ENCODE measurements around the gene WASHC3.
"Not testable (repeated sequence)": the region's sequence is repeated elsewhere in the genome, so short reads cannot be mapped to it uniquely, and the experiment has no call there.

The WASHC3 gene, protein sequence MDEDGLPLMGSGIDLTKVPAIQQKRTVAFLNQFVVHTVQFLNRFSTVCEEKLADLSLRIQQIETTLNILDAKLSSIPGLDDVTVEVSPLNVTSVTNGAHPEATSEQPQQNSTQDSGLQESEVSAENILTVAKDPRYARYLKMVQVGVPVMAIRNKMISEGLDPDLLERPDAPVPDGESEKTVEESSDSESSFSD

DNA sequence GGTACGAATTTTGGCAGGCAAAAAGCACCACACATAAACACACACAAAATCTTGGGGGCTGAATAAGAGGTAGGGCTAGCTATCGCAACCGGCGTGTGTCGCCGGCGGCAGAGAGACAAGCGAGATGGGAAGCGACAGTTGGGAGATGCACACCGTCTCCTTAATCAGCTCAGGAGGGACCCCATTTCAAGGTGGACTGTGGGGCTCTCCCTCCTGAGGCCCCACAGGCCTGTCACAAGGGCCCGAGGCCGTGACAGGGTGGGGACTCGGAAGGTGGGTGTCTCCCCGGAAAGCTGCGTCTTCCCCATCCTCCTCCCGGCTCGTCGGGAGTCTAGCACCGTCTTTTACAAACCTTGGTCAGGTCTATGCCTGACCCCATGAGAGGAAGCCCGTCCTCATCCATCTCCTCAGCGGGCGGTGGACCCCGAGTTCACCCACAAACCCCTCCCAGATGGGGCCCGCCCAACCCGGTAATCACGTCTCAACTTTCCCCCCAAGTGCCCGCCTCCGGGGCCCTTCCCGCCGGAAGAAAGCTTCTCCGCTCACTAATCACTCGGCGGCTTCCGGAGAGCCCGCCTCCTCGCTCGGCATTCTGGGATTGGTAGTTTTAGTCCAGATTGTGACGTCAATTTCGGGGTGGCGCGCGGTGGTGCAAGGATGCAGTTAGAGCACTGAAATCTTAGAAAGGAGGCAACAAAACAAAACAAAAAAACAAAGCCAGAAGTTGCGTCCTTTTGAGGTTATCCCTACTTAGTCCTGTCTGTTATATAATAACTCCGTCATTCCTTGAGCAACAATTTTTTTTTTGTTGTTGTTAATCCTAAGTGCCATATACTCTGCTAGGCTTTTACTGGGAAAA, at the start of gene WASHC3:
Gene WASHC3, minus strand, starts transcription at position 432 of the 859 bp plus-strand sequence. Its CDS starts 29 bp downstream, at position 403.
- DNase-seq = peak; percentile 88 to 94 (median 92)

DNA sequence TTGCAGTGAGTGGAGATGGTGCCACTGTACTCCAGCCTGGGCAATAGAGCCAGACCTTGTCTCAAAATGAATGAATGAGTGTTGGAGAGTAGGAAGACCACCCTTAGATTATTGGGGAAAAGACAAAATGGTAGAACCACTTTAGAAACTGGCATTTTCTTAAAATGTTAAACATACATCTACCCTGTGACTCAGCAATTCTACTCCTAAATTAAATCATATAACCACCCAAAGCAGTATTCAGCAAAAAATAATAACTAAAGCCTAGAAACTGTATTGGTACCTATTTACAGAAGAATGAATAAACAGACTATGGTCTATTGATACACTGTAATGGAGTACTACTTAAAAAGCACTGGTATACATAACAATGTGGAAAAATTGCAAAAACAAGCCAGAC, 49.0 kb upstream of the WASHC3 start:
- no peak for DNase-seq

DNA sequence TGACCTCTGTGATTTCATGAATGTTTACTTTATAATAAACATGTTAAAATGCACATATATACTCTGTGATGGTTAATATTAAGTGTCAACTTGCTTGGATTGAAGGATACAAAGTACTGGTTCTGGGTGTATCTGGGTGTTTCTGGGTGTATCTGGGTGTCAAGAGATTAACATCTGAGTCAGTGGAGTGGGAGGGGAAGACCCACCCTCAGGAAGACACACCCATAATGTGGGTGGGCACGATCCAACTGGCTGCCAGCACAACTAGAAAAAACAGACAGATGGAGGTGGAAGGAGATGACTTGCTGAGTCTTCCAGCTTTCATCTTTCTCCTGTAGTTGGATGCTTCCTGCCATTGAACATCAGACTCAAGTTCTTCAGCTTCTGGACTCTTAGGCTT, 46.2 kb upstream of the WASHC3 start:
- no peak for DNase-seq

DNA sequence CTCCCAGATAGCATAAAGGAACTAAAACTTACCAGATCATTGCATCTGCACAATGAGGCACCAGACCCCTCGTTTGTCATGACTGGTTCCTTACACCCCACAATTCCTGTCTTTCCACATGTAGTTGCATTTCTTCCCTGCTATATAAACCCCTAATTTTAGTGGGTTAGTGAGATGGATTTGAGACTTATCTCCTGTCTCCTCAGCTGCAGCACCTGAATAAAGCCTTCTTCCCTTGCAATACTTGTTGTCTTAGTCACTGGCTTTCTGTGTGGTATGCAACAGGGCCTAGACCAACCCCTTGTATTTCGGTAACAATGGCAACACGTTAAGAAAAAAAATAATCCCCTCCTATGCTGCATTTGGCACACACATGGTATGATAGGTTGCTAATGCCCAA, 45.1 kb upstream of the WASHC3 start:
- DNase-seq = no peak

DNA sequence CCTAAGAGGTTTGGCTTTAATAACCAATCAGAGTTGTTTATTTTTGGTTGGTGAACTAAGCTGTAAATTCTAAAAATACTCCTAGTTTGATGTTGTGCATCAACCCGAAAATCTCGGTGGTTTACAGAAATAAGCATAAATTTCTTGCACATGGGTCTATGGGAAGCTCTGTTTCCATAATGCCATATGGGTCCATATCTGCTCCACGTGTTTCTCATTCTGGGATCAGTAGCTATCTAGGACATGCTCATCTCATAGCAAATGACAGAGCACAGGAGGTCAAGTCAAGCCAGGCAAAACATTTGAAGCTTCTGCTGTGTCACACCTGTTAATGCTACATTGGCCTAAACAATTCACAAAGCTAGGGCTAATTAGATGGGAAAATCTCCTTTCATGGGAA, 35.1 kb upstream of the WASHC3 start:
- no peak for DNase-seq

DNA sequence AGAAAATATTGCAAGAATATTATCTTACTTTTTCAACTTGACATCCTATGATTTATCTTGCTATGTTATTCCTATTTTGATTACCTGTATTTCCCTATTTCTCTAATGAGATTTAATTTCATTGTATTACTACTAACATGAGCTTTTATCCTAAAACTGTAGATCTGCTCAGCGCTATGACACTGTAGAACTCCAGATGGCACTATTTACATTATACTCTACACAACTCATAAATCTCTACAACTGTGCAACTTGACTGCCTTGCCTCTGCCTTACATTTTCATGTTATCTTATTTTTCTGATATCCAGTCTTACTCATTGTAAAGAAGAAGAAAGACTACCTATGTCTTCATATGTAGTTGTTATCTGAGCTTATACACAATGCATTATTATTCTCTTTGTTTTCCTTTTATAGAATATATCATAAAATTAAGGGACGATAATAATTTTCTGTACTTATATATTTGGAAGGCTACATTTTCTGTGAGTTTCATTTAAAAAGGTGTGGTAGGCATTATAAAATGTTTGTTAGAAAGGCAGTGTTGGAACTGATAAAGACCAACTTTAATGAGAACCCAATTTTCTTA, 34.0 kb upstream of the WASHC3 start:
- DNase-seq = peak in 1 of 6 experiments; percentile 3

DNA sequence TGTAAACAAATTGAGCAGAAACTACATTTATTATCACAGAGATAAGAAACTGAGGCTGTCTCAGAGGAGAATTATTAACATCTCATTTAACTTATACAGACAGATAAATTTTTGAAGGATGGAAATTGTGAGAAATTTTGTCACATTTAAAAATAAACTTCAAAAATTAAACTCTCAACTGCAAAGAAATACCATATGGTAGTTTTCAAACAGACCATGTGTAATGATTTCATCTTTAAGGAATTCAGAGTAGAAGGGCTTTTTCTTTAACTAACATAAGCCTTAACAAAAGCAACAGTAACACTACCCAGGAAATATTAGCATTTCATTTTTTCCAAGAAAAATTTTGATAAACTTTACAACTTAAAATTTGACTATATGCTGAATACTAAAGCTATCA, 31.5 kb upstream of the WASHC3 start:
- DNase-seq = no peak

DNA sequence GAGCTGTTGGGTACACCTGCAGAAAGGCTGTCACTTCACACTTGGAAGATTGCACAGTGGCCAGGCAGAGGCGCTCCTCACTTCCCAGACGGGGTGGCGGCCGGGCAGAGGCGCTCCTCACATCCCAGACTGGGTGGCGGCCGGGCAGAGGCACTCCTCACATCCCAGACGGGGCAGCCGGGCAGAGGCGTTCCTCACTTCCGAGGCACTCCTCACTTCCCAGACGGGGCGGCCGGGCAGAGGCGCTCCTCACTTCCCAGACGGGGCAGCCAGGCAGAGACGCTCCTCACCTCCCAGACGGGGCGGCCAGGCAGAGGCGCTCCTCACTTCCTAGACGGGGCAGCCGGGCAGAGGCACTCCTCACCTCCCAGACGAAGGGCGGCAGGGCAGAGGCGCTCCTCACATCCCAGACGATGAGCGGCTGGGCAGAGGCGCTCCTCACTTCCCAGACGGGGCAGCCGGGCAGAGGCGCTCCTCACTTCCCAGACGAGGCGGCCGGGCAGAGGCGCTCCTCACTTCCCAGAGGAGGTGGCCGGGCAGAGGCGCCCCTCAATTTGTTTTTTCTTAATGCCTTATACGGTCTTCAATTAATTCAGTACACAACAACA, 27.5 kb upstream of the WASHC3 start:
- DNase-seq = not testable (repeated sequence)

DNA sequence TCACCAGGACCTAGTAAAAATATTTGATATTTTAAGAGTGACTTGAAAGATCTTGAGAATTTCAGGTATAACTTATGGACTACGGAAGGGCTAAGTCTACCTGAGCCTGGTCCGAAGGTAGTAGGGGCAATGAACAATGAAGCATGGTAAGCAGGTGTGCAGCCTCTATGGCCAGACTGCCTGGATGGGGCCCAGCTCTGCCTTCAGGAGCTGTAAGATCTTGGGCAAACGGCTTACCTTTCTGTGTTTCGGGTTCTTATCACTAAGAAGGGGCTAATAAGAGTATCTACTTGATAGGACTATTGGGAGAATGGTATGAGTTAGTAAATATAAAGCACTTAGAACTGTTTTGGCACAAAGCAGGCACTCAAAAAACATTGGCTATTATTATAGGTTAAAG, 19.1 kb upstream of the WASHC3 start:
- DNase-seq = no peak

DNA sequence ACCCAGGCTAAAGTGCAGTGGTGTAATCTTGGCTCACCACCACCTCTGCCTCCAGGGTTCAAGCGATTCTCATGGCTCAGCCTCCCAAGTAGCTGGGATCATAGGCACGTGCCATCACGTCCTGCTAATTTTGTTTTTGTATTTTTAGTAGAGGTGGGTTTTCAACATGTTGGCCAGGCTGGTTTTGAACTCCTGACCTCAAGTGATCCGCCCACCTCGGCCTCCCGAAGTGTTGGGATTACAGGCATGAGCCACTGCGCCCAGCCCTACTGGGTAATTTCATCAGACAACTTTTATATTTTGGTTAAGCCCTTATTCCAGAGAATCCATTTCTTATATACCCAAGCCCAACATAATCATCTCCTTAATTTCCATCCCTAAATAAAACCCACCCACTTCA, 10.3 kb upstream of the WASHC3 start:
- not testable (repeated sequence) for DNase-seq

DNA sequence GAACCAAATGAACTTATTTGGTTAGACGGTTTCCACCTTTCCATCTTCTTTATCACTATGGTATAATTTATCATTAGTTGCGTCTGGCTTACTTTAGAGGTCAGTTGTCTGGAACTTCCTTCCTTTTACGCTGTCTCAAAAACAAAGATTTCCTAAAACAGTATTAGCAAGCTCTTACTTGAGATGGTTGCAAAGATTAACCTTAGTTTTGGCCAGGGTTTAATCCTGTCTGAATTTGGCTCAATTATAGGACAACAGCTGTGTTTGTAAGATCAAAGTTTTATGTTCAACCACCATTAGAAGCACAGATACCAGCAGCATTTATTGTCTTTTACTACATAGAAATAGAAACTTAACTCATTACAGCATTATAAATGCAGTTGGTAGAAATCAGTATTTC, 7.9 kb upstream of the WASHC3 start:
- DNase-seq = no peak

DNA sequence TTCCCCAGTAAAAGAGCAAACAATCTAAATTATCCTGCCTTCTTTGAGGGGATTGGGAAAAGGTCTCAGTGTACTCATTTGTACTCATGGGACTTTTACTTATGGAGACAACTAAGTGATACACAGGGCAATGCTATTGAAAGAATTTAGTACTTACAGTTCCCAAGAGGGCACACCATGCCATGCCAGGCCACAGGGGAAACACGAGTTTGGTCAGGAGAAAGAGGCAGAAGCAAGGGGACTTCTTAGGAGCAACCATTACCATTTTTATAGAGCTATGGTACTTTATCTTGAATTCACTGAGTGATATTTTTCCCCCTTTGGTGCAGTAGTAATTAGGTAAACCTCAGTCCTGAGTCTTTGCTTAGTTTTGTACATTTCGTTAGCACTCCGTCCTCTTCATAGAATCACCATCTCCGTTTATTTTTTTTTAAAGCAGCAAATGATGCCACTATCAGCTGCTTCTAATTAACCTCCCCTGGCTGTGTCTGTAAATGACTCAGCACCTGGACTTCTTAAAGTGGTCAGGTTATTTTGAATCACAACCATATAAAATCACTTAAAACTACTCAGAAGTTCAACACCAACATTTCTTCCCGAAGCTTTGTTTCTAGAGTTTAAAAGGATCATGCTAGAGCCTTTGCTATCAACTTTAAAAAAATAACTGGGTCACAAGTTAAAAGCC, 5.9 kb upstream of the WASHC3 start:
- DNase-seq = no peak

DNA sequence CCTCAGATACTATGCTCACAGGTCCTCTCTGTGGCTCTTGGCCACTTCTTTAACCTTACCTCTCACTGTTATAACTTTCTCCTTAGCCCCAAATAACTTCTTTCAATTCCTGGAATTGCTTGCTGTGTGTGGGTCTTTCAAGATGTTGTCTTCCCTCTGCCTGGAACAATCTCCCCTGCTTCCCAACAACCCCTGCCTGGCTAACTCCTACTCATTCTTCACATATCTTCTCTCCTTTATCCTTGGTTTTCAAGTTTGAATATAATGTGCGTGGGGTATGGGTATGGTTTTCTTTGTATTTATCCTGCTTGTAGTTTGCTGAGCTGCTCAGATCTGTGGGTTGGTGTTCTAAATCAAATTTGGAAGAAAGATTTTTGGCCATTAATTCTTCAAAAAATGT, 2.7 kb upstream of the WASHC3 start:
- no peak for DNase-seq

DNA sequence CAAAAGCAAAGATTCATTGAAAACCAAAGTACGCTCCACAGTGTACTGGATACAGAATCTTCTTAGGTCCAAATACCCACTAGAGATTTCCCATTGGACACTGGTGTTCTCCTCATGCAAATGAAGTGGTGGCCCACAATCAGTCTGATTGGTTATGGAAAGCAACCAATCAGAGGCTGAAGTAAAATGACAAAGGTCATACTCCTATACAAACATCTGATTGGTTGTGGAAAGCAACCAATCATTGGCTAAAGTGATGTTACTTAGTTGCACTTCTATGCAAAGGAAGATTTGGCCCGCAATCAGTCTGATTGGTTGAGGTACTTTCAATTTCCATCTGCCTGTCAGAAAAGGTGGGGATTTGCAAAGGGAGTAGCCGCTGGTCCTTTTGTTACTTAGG, 1.3 kb upstream of the WASHC3 start:
- DNase-seq = no peak

DNA sequence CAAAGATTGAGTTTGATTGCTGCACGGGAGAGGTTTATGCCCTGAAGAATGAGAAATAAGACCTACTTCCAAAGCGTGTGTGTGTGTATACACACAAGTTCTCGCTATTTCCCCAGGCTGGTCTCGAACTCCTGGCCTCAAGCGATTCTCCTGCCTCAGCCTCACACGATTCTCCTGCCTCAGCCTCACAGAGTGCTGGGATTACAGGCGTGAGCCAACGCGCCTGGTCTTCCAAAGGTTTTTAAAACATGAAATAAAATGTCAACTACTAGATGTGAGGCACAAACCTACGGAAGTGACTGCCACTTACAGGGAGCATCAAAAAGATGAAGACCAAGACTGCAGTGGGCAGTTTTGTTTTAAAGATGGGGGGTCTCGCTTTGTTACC, 622 bp upstream of the WASHC3 start:
- DNase-seq = no peak

DNA sequence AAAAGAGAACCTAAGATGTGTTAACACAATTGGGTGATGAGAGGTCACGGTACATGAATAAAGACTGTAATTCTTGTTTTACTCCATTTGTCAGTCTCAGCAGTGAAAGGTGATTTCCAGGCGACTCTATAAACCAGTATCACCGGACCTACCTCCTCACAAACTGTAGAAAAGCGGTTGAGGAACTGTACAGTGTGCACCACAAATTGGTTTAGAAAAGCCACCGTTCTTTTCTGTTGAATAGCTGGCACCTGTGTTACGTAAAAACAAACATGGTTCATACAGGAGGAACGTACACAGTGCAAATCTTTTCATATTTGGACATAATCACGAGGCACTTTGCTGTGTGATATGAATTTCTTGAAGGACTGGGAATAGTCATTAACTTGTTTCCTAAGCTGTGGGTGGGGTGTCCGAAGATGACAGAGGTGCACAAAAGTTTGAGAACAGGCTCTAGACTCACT, 663 bp downstream of the WASHC3 start:
- DNase-seq = peak in 2 of 6 experiments; percentile 15 to 36

DNA sequence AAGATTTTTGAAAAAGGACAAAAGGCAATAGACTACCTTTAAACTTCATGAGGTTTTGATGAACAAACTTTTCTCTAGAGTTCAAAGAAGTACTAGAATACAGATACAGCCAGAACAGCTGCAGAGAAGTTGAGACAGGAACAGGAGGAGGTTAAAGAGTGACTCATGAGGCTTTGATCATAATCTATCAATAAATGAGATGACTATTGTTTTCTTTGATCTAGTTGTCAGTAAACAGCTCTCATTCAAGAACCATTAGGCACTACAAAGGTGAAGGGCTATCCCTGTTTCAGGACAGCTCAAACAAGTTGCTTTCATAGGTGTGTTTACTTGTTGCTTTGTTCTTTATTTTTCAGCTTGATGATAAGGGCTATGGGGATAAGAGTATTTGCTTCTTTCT, 2.4 kb downstream of the WASHC3 start:
- DNase-seq = peak in 1 of 6 experiments; percentile 2

DNA sequence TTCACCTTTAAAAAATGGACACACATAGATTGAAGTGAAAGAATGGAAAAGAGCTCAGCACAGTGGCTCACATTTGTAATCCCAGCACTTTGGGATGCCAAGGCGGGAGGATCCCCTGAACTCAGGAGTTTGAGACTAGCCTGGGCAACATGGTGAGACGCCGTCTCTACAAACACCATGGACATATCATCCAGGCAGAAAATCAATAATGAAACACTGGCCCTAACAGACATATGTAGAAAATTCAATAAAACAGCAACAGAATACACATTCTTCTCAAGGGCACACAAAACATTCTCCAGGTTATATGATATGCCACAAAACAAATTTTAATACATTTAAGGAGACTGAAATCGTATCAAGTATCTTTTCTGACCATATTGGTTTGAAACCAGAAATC, 7.4 kb downstream of the WASHC3 start:
- no peak for DNase-seq

DNA sequence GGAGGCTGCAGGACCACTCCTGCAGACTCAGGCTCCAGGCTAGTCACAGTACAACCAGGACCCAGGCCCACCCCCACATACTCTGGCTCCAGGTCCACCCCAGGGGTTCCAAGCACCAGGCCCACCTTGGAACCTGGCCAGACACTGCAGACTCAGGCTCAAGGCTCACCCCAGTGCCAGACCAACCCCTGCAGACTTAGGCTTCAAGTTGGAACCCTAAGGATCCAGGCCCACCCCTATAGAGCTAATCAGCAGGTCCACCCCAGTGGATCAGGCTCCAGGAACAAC, 8.8 kb downstream of the WASHC3 start:
- no peak for DNase-seq

DNA sequence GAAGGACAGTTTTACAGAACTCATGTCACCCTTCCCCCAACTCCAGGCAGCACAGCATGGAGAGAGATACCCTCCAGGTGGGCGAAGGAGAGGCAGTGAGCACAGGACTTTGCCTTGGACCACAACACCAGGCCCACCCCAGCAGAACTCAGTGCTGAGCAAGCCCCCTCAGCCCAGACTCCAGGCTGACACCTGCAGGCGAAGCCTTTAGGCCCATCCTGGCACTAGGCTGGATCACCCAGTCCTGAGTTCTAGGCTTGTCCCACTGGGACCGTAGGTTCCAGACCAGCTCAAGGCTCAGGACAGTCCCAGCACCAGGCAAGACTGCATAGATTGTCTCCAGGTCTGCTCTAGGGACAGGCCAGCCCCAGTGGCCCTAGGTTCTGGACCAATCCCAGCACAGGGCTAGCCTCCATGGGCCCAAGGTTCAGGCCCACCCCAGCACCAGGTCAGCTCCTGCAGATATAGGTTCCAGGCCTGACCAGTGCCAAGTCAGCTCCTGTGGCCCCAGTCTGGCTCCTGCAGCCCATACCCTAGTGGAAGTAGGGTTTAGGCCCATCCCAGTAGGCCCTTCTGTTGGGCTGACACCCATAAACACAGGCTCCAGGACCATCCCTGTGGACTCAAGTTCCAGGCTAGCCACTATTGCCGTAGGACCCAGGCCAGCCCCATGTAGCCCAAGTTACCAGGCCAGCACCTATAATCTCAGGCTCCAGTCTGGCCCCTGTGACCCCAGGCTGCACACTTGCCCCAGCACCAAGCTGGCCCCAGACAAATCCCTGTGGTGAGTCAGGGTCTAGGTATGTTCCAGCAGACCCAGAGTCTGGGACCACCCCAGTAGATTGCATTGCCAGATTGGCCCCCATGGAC, 9.4 kb downstream of the WASHC3 start:
- DNase-seq = no peak

DNA sequence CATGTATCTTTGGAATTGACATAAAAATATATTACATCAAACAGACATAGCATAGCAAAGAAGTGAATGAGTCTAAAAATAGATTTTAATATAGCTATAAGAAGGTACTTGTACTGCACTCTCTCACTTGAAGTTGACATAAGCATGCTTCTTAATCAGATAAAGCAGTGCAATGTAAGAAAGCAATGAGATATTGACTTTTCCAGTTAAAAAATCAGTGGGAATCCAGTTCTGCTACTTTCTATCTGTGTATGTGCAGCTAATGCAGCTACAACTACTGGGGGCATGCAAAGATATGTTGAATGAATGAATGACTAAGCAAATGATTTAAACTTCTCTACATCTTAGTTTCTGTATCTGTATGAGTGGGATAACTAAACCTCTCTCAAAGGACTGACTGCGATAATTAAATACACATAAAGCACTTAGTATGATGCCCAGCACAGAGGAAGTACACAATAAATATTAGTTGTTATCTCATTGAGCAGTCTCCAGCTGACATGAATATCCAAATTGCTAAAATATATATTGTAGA, 10.3 kb downstream of the WASHC3 start:
- DNase-seq = no peak

Measured in stimulated activated naive CD4-positive, alpha-beta T cell (primary cell).